HepG2 (cell line): ENCODE data around the gene CD7. TPM values are rescaled to one million over a fixed set of nuclear protein-coding genes. Genes with fewer than 3 reads are reported as not detected.

Source experiments
- AGO1 ChIP-seq: fragments of 200-400 bp; formaldehyde crosslinking; IDR thresholded peaks from 2 replicates; pipeline ENCODE4 v1.6.1; 2017; ENCODE audit warnings: mild to moderate bottlenecking, low read depth, low read length, moderate library complexity; ENCODE audit not compliant: poor library complexity, severe bottlenecking
- CENPX ChIP-seq: sonication (generic); formaldehyde crosslinking; IDR thresholded peaks from 2 replicates; pipeline ENCODE4 v1.9.0; 2021; ENCODE audit warnings: mild to moderate bottlenecking, missing genetic modification reagents, moderate library complexity
- KMT2A ChIP-seq: sonication (generic); formaldehyde crosslinking; IDR thresholded peaks from 2 replicates; pipeline ENCODE4 v1.4.0; 2020; ENCODE audit warnings: missing genetic modification reagents
- MEF2D ChIP-seq: sonication (generic); formaldehyde crosslinking; IDR thresholded peaks from 2 replicates; pipeline ENCODE4 v1.5.1; 2020; ENCODE audit warnings: mild to moderate bottlenecking, missing genetic modification reagents
- RXRB ChIP-seq: IDR thresholded peaks from 2 replicates; pipeline ENCODE4 v1.6.1; 2016; ENCODE audit warnings: borderline replicate concordance, missing genetic modification reagents, missing compliant biosample characterization
- SIN3A ChIP-seq: IDR thresholded peaks from 2 replicates; pipeline ENCODE4 v1.6.1; 2011; ENCODE audit warnings: low read depth, mild to moderate bottlenecking, control low read depth, low read length, borderline replicate concordance
- SMARCE1 ChIP-seq: fragments of 450-650 bp; IDR thresholded peaks from 2 replicates; pipeline ENCODE4 v1.6.1; 2017; ENCODE audit warnings: borderline replicate concordance
- TEAD2 ChIP-seq: sonication (generic); formaldehyde crosslinking; IDR thresholded peaks from 2 replicates; pipeline ENCODE4 v1.9.0; 2021; ENCODE audit warnings: missing genetic modification reagents
- TEAD3 ChIP-seq: optimal IDR thresholded peaks from 2 replicates; pipeline ENCODE3; 2016; ENCODE audit warnings: borderline replicate concordance
- ZMYM3 ChIP-seq: sonication (generic); formaldehyde crosslinking; IDR thresholded peaks from 2 replicates; pipeline ENCODE4 v1.5.1; 2020; ENCODE audit warnings: mild to moderate bottlenecking, missing genetic modification reagents
- ZNF530 ChIP-seq: sonication (generic); formaldehyde crosslinking; IDR thresholded peaks from 2 replicates; pipeline ENCODE4 v1.5.0; 2020; ENCODE audit warnings: low read depth, mild to moderate bottlenecking, missing genetic modification reagents
- polyA plus RNA-seq, 8 experiments: library from polyadenylated mRNA; depleted of rRNA in 3 of 8; stranded (reverse) in 7 of 8; unstranded in 1 of 8; fragments of >200 nt; fragmentation: Illumina TruSeq in 4 of 8; extraction: Trizol in 4 of 8; gene quantifications; 2 replicates each; pipeline versions ENCODE4 v1.2.1 to v1.2.3, GENCODE V29; 2011 to 2016; ENCODE audit warnings: low read depth in 4 of 8, missing spikeins in 1 of 8, mixed read lengths in 1 of 8; ENCODE audit not compliant: insufficient read depth in 1 of 8
- total RNA-seq, 5 experiments: library from RNA; depleted of rRNA; stranded (reverse); fragments of >200 nt; fragmentation: Illumina TruSeq; extraction: Trizol; gene quantifications; 2 replicates each; pipeline ENCODE4 v1.2.3, GENCODE V29; 2016; ENCODE audit warnings: low read depth in 1 of 5
- TF ChIP-seq, protein P1 (sequence below): sonication (generic); formaldehyde crosslinking; IDR thresholded peaks from 2 replicates; pipeline ENCODE4 v1.4.0; 2020; ENCODE audit warnings: mild to moderate bottlenecking, missing genetic modification reagents
- TF ChIP-seq, protein P2 (sequence below): sonication (generic); formaldehyde crosslinking; IDR thresholded peaks from 2 replicates; pipeline ENCODE4 v1.5.0; 2020; ENCODE audit warnings: missing genetic modification reagents
- TF ChIP-seq, protein P3 (sequence below): sonication (generic); formaldehyde crosslinking; IDR thresholded peaks from 2 replicates; pipeline ENCODE4 v1.9.0; 2021; ENCODE audit warnings: missing genetic modification reagents, mild to moderate bottlenecking, borderline replicate concordance
- TF ChIP-seq, protein P4 (sequence below): sonication (generic); formaldehyde crosslinking; IDR thresholded peaks from 2 replicates; pipeline ENCODE4 v1.4.0; 2020; ENCODE audit warnings: missing genetic modification reagents

The CD7 gene
- total and polyA plus RNA-seq, 2 of the 13 experiments (the other 11 are each of a cell fraction or from before 2014, with no cell fraction given): 67.6 to 76.4 TPM

DNA sequence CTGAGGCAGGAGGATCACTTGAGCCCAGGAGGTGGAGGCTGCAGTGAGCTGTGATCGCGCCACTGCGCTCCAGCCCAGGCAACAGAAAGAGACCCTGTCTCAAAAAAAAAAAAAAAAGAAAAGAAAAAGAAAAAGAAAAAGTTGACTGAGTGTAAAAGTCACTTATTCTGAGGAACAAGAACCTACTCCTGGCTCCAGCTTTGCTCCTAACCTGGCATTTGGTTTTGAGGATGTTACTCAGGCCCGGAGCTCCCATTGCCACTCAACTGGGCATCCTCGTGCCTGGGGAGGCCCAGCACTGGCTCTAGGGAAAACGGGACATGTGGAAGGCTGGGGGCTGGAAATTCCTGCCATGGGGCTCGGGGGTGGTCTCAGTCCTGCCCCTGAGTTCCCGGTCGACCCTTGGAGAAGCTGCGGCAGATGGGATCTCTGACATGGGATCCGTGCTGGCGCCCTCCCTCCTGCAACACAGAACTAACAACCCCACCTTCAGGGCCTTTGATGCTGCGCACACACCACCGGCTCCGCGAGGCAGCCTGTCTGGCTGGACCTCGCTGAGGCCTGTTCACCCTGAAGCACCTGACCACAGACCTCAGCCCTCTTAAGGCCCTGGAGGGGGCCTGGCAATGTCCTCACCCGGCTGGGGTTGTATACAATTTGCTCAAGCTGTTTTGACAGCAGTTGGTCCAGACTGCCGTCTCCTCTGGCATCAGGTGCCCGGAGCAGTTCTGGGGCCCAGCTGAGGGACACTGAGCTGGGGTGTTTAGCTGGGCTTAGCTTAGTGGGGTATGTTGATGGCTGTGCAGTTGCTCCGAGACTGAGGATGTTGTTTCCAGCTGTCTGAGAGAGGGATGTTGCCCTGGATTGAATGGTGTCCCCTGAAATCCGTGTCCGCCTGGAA lies 12.3 kb downstream of the CD7 start (continued):
- TF ChIP-seq, protein P1, sequence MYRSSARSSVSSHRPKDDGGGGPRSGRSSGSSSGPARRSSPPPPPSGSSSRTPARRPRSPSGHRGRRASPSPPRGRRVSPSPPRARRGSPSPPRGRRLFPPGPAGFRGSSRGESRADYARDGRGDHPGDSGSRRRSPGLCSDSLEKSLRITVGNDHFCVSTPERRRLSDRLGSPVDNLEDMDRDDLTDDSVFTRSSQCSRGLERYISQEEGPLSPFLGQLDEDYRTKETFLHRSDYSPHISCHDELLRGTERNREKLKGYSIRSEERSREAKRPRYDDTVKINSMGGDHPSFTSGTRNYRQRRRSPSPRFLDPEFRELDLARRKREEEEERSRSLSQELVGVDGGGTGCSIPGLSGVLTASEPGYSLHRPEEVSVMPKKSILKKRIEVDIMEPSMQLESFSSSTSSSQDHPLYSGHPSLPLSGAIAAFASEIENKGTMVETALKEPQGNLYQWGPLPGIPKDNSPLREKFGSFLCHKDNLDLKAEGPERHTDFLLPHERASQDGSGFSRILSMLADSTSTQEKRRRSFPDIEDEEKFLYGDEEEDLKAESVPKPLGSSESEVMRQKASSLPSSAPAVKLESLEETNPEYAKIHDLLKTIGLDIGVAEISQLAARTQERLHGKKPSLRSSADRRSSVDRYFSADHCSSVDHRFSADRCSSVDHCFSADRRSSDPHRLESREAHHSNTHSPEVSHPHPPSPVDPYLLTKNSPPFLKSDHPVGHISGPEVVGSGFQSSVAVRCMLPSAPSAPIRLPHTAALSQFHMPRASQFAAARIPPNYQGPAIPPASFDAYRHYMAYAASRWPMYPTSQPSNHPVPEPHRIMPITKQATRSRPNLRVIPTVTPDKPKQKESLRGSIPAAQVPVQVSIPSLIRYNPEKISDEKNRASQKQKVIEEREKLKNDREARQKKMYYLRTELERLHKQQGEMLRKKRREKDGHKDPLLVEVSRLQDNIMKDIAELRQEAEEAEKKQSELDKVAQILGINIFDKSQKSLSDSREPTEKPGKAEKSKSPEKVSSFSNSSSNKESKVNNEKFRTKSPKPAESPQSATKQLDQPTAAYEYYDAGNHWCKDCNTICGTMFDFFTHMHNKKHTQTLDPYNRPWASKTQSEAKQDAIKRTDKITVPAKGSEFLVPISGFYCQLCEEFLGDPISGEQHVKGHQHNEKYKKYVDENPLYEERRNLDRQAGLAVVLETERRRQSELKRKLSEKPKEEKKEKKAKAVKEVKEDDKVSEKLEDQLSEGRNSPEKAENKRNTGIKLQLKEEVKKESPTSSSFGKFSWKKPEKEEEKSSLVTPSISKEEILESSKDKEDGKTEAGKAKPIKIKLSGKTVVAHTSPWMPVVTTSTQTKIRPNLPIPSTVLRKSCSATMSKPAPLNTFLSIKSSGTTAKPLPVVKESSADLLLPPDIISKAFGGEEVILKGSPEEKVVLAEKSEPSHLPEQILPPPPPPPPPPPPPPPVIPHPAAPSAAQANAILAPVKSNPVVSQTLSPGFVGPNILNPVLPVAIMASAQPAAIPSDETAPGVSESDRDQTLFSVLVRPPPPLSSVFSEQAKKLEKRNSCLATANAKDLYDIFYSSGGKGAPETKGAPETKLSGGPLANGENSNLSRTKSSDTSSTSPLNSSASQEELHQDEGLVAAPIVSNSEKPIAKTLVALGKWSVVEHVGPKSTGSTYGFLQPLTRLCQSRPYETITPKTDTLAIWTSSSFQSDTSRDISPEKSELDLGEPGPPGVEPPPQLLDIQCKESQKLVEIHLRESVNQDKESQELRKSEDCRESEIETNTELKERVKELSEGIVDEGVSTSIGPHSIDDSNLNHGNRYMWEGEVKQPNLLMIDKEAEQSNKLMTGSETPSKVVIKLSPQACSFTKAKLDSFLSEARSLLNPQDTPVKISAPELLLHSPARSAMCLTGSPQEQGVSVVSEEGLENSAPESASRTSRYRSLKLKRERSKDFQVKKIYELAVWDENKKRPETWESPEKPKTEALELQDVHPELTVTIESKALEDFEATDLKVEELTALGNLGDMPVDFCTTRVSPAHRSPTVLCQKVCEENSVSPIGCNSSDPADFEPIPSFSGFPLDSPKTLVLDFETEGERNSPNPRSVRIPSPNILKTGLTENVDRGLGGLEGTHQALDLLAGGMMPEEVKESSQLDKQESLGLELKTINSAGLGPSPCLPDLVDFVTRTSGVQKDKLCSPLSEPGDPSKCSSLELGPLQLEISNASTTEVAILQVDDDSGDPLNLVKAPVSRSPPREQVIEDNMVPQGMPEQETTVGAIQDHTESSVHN: no peak
- TF ChIP-seq ZNF530 (CRISPR knock-in tag) (no peak), KMT2A (0 out of 2 replicates have a peak, but pooled peaks have one; percentile 29), TEAD2 (CRISPR knock-in tag) (no peak), TEAD3 (CRISPR knock-in tag) (no peak), CENPX (CRISPR knock-in tag) (no peak), AGO1 (no peak), RXRB (CRISPR knock-in tag) (0 out of 2 replicates have a peak, but pooled peaks have one; percentile 45), SMARCE1 (no peak), ZMYM3 (no peak), SIN3A (no peak), MEF2D (CRISPR knock-in tag) (no peak)
- TF ChIP-seq, protein P2, sequence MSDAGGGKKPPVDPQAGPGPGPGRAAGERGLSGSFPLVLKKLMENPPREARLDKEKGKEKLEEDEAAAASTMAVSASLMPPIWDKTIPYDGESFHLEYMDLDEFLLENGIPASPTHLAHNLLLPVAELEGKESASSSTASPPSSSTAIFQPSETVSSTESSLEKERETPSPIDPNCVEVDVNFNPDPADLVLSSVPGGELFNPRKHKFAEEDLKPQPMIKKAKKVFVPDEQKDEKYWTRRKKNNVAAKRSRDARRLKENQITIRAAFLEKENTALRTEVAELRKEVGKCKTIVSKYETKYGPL: no peak
- TF ChIP-seq, protein P3, sequence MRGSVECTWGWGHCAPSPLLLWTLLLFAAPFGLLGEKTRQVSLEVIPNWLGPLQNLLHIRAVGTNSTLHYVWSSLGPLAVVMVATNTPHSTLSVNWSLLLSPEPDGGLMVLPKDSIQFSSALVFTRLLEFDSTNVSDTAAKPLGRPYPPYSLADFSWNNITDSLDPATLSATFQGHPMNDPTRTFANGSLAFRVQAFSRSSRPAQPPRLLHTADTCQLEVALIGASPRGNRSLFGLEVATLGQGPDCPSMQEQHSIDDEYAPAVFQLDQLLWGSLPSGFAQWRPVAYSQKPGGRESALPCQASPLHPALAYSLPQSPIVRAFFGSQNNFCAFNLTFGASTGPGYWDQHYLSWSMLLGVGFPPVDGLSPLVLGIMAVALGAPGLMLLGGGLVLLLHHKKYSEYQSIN: no peak
- TF ChIP-seq, protein P4, sequence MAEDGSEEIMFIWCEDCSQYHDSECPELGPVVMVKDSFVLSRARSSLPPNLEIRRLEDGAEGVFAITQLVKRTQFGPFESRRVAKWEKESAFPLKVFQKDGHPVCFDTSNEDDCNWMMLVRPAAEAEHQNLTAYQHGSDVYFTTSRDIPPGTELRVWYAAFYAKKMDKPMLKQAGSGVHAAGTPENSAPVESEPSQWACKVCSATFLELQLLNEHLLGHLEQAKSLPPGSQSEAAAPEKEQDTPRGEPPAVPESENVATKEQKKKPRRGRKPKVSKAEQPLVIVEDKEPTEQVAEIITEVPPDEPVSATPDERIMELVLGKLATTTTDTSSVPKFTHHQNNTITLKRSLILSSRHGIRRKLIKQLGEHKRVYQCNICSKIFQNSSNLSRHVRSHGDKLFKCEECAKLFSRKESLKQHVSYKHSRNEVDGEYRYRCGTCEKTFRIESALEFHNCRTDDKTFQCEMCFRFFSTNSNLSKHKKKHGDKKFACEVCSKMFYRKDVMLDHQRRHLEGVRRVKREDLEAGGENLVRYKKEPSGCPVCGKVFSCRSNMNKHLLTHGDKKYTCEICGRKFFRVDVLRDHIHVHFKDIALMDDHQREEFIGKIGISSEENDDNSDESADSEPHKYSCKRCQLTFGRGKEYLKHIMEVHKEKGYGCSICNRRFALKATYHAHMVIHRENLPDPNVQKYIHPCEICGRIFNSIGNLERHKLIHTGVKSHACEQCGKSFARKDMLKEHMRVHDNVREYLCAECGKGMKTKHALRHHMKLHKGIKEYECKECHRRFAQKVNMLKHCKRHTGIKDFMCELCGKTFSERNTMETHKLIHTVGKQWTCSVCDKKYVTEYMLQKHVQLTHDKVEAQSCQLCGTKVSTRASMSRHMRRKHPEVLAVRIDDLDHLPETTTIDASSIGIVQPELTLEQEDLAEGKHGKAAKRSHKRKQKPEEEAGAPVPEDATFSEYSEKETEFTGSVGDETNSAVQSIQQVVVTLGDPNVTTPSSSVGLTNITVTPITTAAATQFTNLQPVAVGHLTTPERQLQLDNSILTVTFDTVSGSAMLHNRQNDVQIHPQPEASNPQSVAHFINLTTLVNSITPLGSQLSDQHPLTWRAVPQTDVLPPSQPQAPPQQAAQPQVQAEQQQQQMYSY (CRISPR knock-in tag): no peak
